Adrenal gland (tissue), 5 donors: Measurements from ENCODE around the gene COIL.

ENCODE experiments used
- CTCF ChIP-seq, 6 experiments: fragments of 450-650 bp in 4 of 6; fragments of 200-600 bp in 2 of 6; sonication (generic) in 1 of 6; IDR thresholded peaks; 1 replicate in 5 of 6; 2 replicates in 1 of 6; pipeline versions ENCODE4 v1.5.1 to v1.8.0; 2016 to 2021; ENCODE audit warnings: antibody characterized with exemption in 6 of 6, mild to moderate bottlenecking in 2 of 6, moderate library complexity in 1 of 6
- POLR2A ChIP-seq, 2 donors: fragments of 450-650 bp; IDR thresholded peaks; one replicate each; pipeline ENCODE4 v1.6.1; 2017; ENCODE audit warnings: antibody characterized with exemption in 2 of 2, mild to moderate bottlenecking in 2 of 2, moderate library complexity in 1 of 2
- donor health status: DM: no; HTN: no; CAD: no.

GRCh38 chr17:56994009-56994792 lies 33.4 kb upstream of the COIL start:
- TF ChIP-seq CTCF (IDR thresholded peaks at IDR 0.05) = no peak
- no peak for TF ChIP-seq POLR2A (IDR thresholded peaks at IDR 0.05)
